Measurements from ENCODE around the gene M1AP. TPM values are rescaled to one million over a fixed set of nuclear protein-coding genes. Genes with fewer than 3 reads are reported as not detected.

Gene M1AP
- total RNA-seq = 0.16 TPM in 1 of 2 replicates, not detected in the other
- 0.24 TPM for polyA plus RNA-seq (2012)

GRCh38 chr2:74648009-74648443 lies at the start of gene M1AP:
M1AP (minus strand) TSS chr2:74648330; CDS start chr2:74640275, 8,055 bp downstream.
- DNase-seq (ENCODE audit: low read depth) = no peak

- DNase-seq (ENCODE audit: low read depth) = no peak
Observed at GRCh38 chr2:74696829-74697228, 48.7 kb upstream of the M1AP start.

GRCh38 chr2:74695663-74696062 lies 47.5 kb upstream of the M1AP start:
- DNase-seq (ENCODE audit: low read depth) = no peak

- no peak for DNase-seq (ENCODE audit: low read depth)
Observed at GRCh38 chr2:74694281-74694680, 46.2 kb upstream of the M1AP start.

GRCh38 chr2:74693668-74694067 lies 45.5 kb upstream of the M1AP start:
- DNase-seq (ENCODE audit: low read depth) = no peak

- DNase-seq (ENCODE audit: low read depth) = no peak
Observed at GRCh38 chr2:74693213-74693612, 45.1 kb upstream of the M1AP start.

- no peak for DNase-seq (ENCODE audit: low read depth)
Observed at GRCh38 chr2:74691929-74692328, 43.8 kb upstream of the M1AP start.

GRCh38 chr2:74690571-74690970 lies 42.4 kb upstream of the M1AP start:
- peak; percentile 73 for DNase-seq (ENCODE audit: low read depth)

- no peak for DNase-seq (ENCODE audit: low read depth)
Observed at GRCh38 chr2:74689671-74690070, 41.5 kb upstream of the M1AP start.

- DNase-seq (ENCODE audit: low read depth) = no peak
Observed at GRCh38 chr2:74688881-74689280, 40.8 kb upstream of the M1AP start.

GRCh38 chr2:74685408-74685807 lies 37.3 kb upstream of the M1AP start:
- DNase-seq (ENCODE audit: low read depth) = no peak

GRCh38 chr2:74682501-74682900 lies 34.4 kb upstream of the M1AP start:
- DNase-seq (ENCODE audit: low read depth) = no peak

- no peak for DNase-seq (ENCODE audit: low read depth)
Observed at GRCh38 chr2:74679615-74680014, 31.5 kb upstream of the M1AP start.

GRCh38 chr2:74676331-74676730 lies 28.2 kb upstream of the M1AP start:
- DNase-seq (ENCODE audit: low read depth) = no peak

- no peak for DNase-seq (ENCODE audit: low read depth)
Observed at GRCh38 chr2:74675090-74675489, 27.0 kb upstream of the M1AP start.

GRCh38 chr2:74673826-74674528 lies 25.8 kb upstream of the M1AP start:
- DNase-seq (ENCODE audit: low read depth) = no peak

GRCh38 chr2:74671479-74671878 lies 23.3 kb upstream of the M1AP start:
- DNase-seq (ENCODE audit: low read depth) = no peak

- DNase-seq (ENCODE audit: low read depth) = no peak
Observed at GRCh38 chr2:74670263-74670662, 22.1 kb upstream of the M1AP start.

GRCh38 chr2:74668087-74668486 lies 20.0 kb upstream of the M1AP start:
- no peak for DNase-seq (ENCODE audit: low read depth)

GRCh38 chr2:74659462-74659861 lies 11.3 kb upstream of the M1AP start:
- no peak for DNase-seq (ENCODE audit: low read depth)

- DNase-seq (ENCODE audit: low read depth) = peak; percentile 90
Observed at GRCh38 chr2:74658516-74658915, 10.4 kb upstream of the M1AP start.

- DNase-seq (ENCODE audit: low read depth) = no peak
Observed at GRCh38 chr2:74655579-74655978, 7.4 kb upstream of the M1AP start.

All from myocyte (in vitro differentiated cells).